Activated CD4-positive, alpha-beta T cell treated with anti-CD3 and anti-CD28 coated beads, Interleukin-2, amount 50 U/mL, for 4 hours (primary cell): ENCODE results near the gene MRGPRD.

Experiments used
- DNase-seq, 2 experiments: peaks; one replicate each; pipeline ENCODE4 v3.0.0-alpha.2; 2020

MRGPRD gene

GRCh38 chr11:68930991-68931855 is 49.6 kb downstream of the MRGPRD start:
- DNase-seq: no peak
